AML-193 (cell line): ENCODE measurements around the gene MAP3K20.
"Not testable (repeated sequence)": the region's sequence is repeated elsewhere in the genome, so short reads cannot be mapped to it uniquely, and the experiment has no call there.

Source experiments
- DNase-seq, 2 experiments: peaks; one replicate each; lab custom pipeline; 2025; lab: John Stamatoyannopoulos, UW

MAP3K20 gene

DNA sequence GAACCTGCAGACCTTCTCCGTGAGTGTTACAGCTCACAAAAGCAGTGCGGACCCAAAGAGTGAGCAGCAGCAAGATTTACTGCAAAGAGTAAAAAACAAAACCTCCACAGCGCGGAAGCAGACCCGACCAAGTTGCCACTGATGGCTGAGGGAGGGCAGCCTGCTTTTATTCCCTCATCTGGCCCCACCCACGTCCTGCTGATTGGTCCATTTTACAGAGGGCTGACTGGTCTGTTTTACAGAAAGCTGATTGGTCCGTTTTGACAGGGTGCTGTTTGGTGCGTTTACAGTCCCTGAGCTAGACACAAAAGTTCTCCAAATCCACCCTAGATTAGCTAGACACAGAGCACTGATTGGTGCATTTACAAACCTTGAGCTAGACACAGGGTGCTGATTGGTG is 206.3 kb downstream of the MAP3K20 start:
- DNase-seq = not testable (repeated sequence)

DNA sequence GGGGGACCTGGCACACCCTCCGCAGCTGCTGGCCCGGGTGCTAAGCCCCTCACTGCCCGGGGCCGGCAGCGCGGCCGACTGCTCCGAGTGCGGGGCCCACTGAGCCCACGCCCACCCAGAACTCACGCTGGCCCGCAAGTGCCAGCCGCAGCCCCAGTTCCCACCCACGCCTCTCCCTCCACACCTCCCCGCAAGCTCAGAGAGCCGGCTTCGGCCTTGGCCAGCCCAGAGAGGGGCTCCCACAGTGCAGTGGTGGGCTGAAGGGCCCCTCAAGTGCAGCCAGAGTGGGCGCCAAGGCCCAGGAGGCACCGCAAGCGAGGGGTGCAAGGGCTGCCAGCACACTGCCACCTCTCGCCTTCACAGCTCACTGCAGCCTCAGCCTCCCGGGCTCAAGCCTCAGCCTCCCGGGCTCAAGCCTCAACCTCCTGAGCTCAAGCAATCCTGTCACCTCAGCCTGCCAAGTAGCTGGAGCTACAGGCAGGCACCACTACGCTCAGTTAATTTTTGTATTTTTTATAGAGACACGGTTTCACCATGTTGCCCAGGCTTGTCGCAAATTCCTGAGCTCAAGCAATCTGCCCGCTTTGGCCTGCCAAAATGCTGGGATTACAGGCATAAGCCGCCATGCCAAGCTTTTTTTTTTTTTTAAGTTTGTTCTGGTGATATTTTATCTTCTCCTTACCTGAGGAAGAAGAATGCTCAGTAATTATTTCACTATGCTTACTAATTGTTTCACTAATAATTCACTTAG is 207.3 kb downstream of the MAP3K20 start:
- no peak for DNase-seq

- DNase-seq = peak in 1 of 2 experiments; percentile 23
Measured at GRCh38 chr2:173286153-173286809, 210.6 kb downstream of the MAP3K20 start.

DNA sequence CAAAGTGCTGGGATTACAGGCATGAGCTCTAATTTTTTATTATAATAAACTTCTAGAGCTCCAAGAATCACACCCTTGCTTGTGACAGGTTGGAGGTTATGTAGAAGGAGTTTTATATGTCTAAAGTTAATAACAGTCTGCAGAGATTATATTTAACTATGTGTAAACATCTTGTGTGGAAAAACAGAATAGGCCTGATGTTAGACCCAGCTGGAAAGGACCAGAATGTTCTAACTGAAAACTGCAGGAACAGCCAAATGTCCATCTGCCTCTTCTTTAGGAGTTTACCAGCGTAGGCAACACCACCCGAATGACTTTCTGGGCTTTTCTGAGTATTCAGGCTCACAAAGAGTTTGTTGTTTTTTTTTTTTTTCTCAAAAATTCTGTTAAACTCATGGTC is 211.9 kb downstream of the MAP3K20 start:
- DNase-seq = no peak

GRCh38 chr2:173288561-173288960 is 212.9 kb downstream of the MAP3K20 start:
- DNase-seq = no peak

GRCh38 chr2:173290046-173290445 is 214.4 kb downstream of the MAP3K20 start:
- DNase-seq = no peak

GRCh38 chr2:173290518-173290917 is 214.9 kb downstream of the MAP3K20 start:
- DNase-seq = no peak

DNA sequence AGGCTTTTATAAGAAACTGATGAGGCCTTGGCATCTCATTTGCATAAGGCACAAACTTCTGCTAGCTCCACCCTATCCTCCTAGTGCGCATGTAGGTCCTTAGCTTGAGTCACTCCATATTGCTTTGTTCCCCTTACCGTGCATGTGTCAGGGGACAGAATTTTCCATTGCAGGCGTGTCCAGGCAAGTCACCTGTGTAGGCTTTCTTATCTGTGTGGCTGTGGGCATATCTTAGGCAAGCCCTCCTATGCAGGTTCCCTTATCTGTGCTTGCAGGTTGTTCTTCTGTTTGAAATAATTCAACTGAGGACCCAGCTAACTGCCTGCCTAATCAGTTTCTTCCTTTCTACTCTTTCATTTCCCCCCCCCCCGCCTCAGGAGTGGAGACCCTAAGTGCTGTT is 215.8 kb downstream of the MAP3K20 start:
- no peak for DNase-seq

GRCh38 chr2:173296235-173296634 is 220.6 kb downstream of the MAP3K20 start:
- DNase-seq = no peak

DNA sequence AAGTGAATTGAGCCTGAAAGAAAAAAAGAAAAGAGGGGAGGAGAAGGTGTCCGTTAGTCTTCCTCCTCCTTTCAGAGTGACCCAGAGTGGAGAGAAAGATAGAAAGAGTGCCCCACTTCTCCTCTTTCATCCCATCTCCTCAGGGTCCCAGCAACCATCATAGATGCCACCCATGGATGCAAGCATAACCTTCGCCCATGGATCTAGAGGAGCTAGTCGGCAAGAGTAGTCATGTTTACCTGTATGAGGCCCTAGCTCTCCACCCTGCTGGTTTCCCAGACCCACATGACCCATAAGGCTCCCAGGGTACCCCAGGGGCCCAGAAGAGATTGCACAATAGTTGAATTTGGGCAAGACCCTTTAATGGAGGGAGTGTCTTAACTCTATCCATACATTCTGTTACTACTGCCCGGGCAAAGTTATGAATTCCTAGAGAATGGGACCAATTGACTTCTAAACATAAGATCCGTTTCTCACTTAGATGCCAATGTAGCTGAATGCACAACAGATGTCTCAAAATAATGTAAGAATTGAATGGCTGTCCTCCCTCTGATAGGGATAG is 223.0 kb downstream of the MAP3K20 start:
- DNase-seq = no peak

DNA sequence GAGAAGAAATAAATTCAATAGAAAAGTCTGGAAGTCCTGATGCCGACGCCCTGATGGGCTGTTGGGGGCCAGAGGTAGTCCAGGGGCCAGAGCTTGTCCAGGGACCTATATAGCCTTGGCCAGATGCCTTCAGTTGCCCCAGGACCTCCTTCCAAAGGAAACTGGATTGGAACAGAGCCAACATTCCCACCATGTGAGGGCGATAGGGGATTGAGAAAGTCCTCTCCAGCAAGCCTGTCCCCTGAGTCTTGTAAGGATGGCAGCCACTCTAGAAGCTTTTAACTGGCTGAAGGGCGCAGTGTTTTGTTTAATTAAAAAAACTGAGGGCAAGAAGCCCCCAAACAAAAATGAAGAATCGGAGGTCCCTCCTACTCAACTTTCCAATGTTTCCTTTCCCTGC is 224.1 kb downstream of the MAP3K20 start:
- DNase-seq = no peak

DNA sequence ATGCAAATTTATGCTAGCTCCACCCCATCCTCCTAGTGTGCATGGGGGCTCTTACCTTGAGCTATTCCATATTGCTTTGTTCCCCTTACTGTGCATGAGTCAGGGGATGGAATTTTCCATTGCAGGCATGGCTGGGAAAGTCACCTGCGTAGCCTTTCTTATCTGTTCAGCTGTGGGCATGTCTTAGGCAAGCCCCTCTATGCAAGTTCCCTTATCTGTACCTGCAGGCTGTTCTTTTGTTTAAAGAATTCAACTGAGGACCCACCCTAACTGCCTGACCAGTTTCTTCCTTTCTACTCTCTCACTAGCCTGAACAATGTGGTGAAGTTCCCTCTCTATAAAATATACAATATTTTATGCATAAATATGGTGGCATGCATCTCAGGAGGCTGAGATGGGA is 224.8 kb downstream of the MAP3K20 start:
- no peak for DNase-seq

- not testable (repeated sequence) for DNase-seq
Measured at GRCh38 chr2:173301549-173301948, 225.9 kb downstream of the MAP3K20 start.

- DNase-seq = no peak
Measured at GRCh38 chr2:173305303-173305702, 229.7 kb downstream of the MAP3K20 start.

GRCh38 chr2:173307293-173307692 is 231.6 kb downstream of the MAP3K20 start:
- DNase-seq = no peak

DNA sequence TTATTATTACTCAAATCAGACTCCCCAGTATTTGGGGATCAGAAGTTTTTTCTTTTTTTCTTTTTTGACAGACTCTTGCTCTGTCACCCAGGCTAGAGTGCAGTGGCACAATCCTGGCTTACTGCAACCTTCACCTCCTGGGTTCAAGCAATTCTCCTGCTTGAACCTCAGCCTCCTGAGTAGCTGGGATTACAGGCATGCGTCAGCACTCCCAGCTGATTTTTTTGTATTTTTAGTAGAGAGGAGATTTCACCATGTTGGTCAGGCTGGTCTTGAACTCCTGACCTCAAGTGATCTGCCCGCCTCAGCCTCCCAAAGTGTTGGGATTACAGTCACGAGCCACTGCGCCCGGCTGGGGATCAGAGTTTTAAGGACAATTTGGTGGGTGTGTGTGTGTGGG is 233.7 kb downstream of the MAP3K20 start:
- DNase-seq = not testable (repeated sequence)

- DNase-seq = no peak
Measured at GRCh38 chr2:173311844-173312606, 236.4 kb downstream of the MAP3K20 start.
